ENCODE data around the gene LMX1A.

The LMX1A gene

GRCh38 chr1:165226326-165226725 is 130.2 kb downstream of the LMX1A start:
- no peak for DNase-seq (ENCODE audit: low read depth)
- no peak for TF ChIP-seq POLR2A (IDR thresholded peaks at IDR 0.05; ENCODE audit: extremely low read depth, insufficient read length)
- no peak for TF ChIP-seq MAX (IDR thresholded peaks at IDR 0.05; ENCODE audit: low read depth, low read length)
- no peak for TF ChIP-seq MYC (IDR thresholded peaks at IDR 0.05; ENCODE audit: low read depth, low read length)
- no peak for TF ChIP-seq CTCF (IDR thresholded peaks at IDR 0.05; ENCODE audit: low read depth, low read length)
- H3K4me3 ChIP-seq (ENCODE audit: low read depth, low read length), result no peak overlapping the region

- no peak for DNase-seq (ENCODE audit: low read depth)
- no peak for TF ChIP-seq MYC (IDR thresholded peaks at IDR 0.05; ENCODE audit: low read depth, low read length)
- TF ChIP-seq POLR2A (IDR thresholded peaks at IDR 0.05; ENCODE audit: extremely low read depth, insufficient read length), result no peak
- no peak for TF ChIP-seq MAX (IDR thresholded peaks at IDR 0.05; ENCODE audit: low read depth, low read length)
- TF ChIP-seq CTCF (IDR thresholded peaks at IDR 0.05; ENCODE audit: low read depth, low read length), result no peak
- H3K4me3 ChIP-seq (ENCODE audit: low read depth, low read length), result no peak overlapping the region
Measured at GRCh38 chr1:165225650-165226049, 130.9 kb downstream of the LMX1A start.

GRCh38 chr1:165225062-165225461 is 131.5 kb downstream of the LMX1A start:
- DNase-seq (ENCODE audit: low read depth), result no peak
- TF ChIP-seq POLR2A (IDR thresholded peaks at IDR 0.05; ENCODE audit: extremely low read depth, insufficient read length) (no peak), MAX (IDR thresholded peaks at IDR 0.05; ENCODE audit: low read depth, low read length) (no peak)
- no peak overlapping the region for H3K4me3 ChIP-seq (ENCODE audit: low read depth, low read length)

- no peak overlapping the region for H3K4me3 ChIP-seq (ENCODE audit: low read depth, low read length)
- DNase-seq (ENCODE audit: low read depth), result no peak
- no peak for TF ChIP-seq CTCF (IDR thresholded peaks at IDR 0.05; ENCODE audit: low read depth, low read length)
- no peak for TF ChIP-seq MYC (IDR thresholded peaks at IDR 0.05; ENCODE audit: low read depth, low read length)
- TF ChIP-seq POLR2A (IDR thresholded peaks at IDR 0.05; ENCODE audit: extremely low read depth, insufficient read length), result no peak
- no peak for TF ChIP-seq MAX (IDR thresholded peaks at IDR 0.05; ENCODE audit: low read depth, low read length)
Measured at GRCh38 chr1:165224504-165224903, 132.0 kb downstream of the LMX1A start.

GRCh38 chr1:165222580-165222979 is 133.9 kb downstream of the LMX1A start:
- no peak overlapping the region for H3K4me3 ChIP-seq (ENCODE audit: low read depth, low read length)
- no peak for TF ChIP-seq MYC (IDR thresholded peaks at IDR 0.05; ENCODE audit: low read depth, low read length)
- TF ChIP-seq MAX (IDR thresholded peaks at IDR 0.05; ENCODE audit: low read depth, low read length), result no peak
- no peak for TF ChIP-seq CTCF (IDR thresholded peaks at IDR 0.05; ENCODE audit: low read depth, low read length)
- no peak for TF ChIP-seq POLR2A (IDR thresholded peaks at IDR 0.05; ENCODE audit: extremely low read depth, insufficient read length)
- DNase-seq (ENCODE audit: low read depth), result no peak

- H3K4me3 ChIP-seq (ENCODE audit: low read depth, low read length), result no peak overlapping the region
- no peak for TF ChIP-seq POLR2A (IDR thresholded peaks at IDR 0.05; ENCODE audit: extremely low read depth, insufficient read length)
- no peak for TF ChIP-seq CTCF (IDR thresholded peaks at IDR 0.05; ENCODE audit: low read depth, low read length)
- TF ChIP-seq MAX (IDR thresholded peaks at IDR 0.05; ENCODE audit: low read depth, low read length), result no peak
- no peak for TF ChIP-seq MYC (IDR thresholded peaks at IDR 0.05; ENCODE audit: low read depth, low read length)
- no peak for DNase-seq (ENCODE audit: low read depth)
Measured at GRCh38 chr1:165218731-165219130, 137.8 kb downstream of the LMX1A start.

Data from NB4 (cell line).